Measurements from ENCODE around the gene ARID1B.

- TF ChIP-seq, protein P1, sequence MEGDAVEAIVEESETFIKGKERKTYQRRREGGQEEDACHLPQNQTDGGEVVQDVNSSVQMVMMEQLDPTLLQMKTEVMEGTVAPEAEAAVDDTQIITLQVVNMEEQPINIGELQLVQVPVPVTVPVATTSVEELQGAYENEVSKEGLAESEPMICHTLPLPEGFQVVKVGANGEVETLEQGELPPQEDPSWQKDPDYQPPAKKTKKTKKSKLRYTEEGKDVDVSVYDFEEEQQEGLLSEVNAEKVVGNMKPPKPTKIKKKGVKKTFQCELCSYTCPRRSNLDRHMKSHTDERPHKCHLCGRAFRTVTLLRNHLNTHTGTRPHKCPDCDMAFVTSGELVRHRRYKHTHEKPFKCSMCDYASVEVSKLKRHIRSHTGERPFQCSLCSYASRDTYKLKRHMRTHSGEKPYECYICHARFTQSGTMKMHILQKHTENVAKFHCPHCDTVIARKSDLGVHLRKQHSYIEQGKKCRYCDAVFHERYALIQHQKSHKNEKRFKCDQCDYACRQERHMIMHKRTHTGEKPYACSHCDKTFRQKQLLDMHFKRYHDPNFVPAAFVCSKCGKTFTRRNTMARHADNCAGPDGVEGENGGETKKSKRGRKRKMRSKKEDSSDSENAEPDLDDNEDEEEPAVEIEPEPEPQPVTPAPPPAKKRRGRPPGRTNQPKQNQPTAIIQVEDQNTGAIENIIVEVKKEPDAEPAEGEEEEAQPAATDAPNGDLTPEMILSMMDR (IDR thresholded peaks at IDR 0.05; ENCODE audit: poor library complexity) = no peak
- TF ChIP-seq EZH2 (IDR thresholded peaks at IDR 0.05; ENCODE audit: borderline replicate concordance) = no peak
These were observed 19.4 kb downstream of the ARID1B start for GRCh38 chr6:156796627-156797026.
